OCI-LY1 (cell line): ENCODE results near the gene GALP.
"Not testable (repeated sequence)": the region's sequence is repeated elsewhere in the genome, so short reads cannot be mapped to it uniquely, and the experiment has no call there.

ENCODE experiments used
- H2AFZ ChIP-seq: fragments of 200-600 bp; sonication (generic), shearing (Covaris generic); 2 replicates; pipeline ENCODE4 v1.6.0; 2014; ENCODE audit warnings: antibody characterized with exemption, mild to moderate bottlenecking, low read length
- H3F3A ChIP-seq: fragments of 200-600 bp; sonication (generic), shearing (Covaris generic); 2 replicates; pipeline ENCODE4 v1.6.0; 2014; ENCODE audit warnings: mild to moderate bottlenecking, antibody characterized with exemption, low read length, moderate library complexity; ENCODE audit not compliant: insufficient read depth
- H3K27ac ChIP-seq: fragments of 200-600 bp; sonication (generic); 2 replicates; pipeline ENCODE4 v1.5.1; 2014; ENCODE audit warnings: low read length, mixed run types, mild to moderate bottlenecking, low read depth; ENCODE audit not compliant: poor library complexity, severe bottlenecking
- H3K27me3 ChIP-seq: fragments of 200-600 bp; sonication (generic); 2 replicates; pipeline ENCODE4 v1.6.0; 2014; ENCODE audit warnings: antibody characterized with exemption, mild to moderate bottlenecking, low read length, moderate library complexity; ENCODE audit not compliant: insufficient read depth
- H3K36me3 ChIP-seq: fragments of 200-600 bp; sonication (generic); 2 replicates; pipeline ENCODE4 v1.6.1; 2014; ENCODE audit warnings: mild to moderate bottlenecking, antibody characterized with exemption, low read length, moderate library complexity, mixed read lengths; ENCODE audit not compliant: insufficient read depth
- H3K4me1 ChIP-seq: fragments of 200-600 bp; sonication (generic); 2 replicates; pipeline ENCODE4 v1.5.1; 2014; ENCODE audit warnings: mild to moderate bottlenecking, low read length, moderate library complexity; ENCODE audit not compliant: insufficient read depth, severe bottlenecking
- H3K4me2 ChIP-seq: fragments of 200-600 bp; sonication (generic), shearing (Covaris generic); 2 replicates; pipeline ENCODE4 v1.6.1; 2014; ENCODE audit warnings: low read length
- H3K4me3 ChIP-seq: fragments of 200-600 bp; sonication (generic); 2 replicates; pipeline ENCODE4 v1.5.1; 2014; ENCODE audit warnings: low read length, low read depth, mild to moderate bottlenecking, mixed read lengths; ENCODE audit not compliant: poor library complexity, severe bottlenecking
- H3K79me2 ChIP-seq: fragments of 200-600 bp; shearing (Covaris generic); 2 replicates; pipeline ENCODE4 v1.6.1; 2016; ENCODE audit warnings: mixed run types, low read length, mixed read lengths; ENCODE audit not compliant: insufficient read depth
- H3K9ac ChIP-seq: fragments of 200-600 bp; sonication (generic), shearing (Covaris generic); 2 replicates; pipeline ENCODE4 v1.6.1; 2014; ENCODE audit warnings: mild to moderate bottlenecking, low read length, mixed read lengths
- H3K9me2 ChIP-seq: fragments of 200-600 bp; sonication (generic), shearing (Covaris generic); 2 replicates; pipeline ENCODE4 v1.6.1; 2014; ENCODE audit warnings: low read depth, mild to moderate bottlenecking, low read length, mixed read lengths
- H3K9me3 ChIP-seq: fragments of 200-600 bp; shearing (Covaris generic); 2 replicates; pipeline ENCODE4 v1.6.1; 2014; ENCODE audit warnings: low read length, mixed read lengths
- H4K20me1 ChIP-seq: fragments of 200-600 bp; sonication (generic), shearing (Covaris generic); 2 replicates; pipeline ENCODE4 v1.6.0; 2016; ENCODE audit warnings: mild to moderate bottlenecking, low read length; ENCODE audit not compliant: insufficient read depth
- CTCF ChIP-seq: fragments of 200-600 bp; sonication (generic), shearing (Covaris generic); IDR thresholded peaks from 2 replicates; pipeline ENCODE4 v1.5.1; 2017; ENCODE audit warnings: mild to moderate bottlenecking, antibody characterized with exemption, low read length, moderate library complexity, mixed read lengths
- EZH2 ChIP-seq: fragments of 200-600 bp; sonication (generic), shearing (Covaris generic); IDR thresholded peaks from 2 replicates; pipeline ENCODE4 v1.8.0; 2017; ENCODE audit warnings: borderline replicate concordance, mixed run types, mild to moderate bottlenecking, antibody characterized with exemption, low read length, moderate library complexity, mixed read lengths

GALP gene

DNA sequence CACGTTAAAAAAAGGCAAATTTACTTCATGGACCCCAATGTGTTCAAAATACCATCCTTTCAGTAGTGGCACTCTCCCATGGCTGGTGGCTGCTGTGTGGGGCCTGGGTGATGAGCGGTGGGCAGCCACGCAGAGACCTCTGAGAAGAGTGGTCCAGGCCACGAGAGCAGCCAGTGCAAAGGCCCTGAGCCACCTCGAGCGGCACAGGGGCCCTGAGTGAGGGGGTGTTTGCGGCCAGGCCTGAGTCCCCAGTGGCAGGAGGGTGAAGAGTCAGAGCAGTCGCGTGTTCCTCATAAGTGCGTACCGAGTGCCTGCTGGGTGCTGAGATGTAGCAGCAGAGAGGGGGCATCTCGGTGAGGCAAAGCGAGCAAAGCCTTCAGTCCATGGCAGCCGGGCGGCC is 27.7 kb upstream of the GALP start:
- H3K36me3 ChIP-seq = peaks cover 25% of the 10 kb centered on the region
- no peak overlapping the region for H3K4me2 ChIP-seq
- H3K4me3 ChIP-seq = no peak overlapping the region
- no peak overlapping the region for H2AFZ ChIP-seq
- no peaks in the 10 kb centered on the region for H3K9me2 ChIP-seq
- no peaks in the 10 kb centered on the region for H3K27me3 ChIP-seq
- H3F3A ChIP-seq = no peaks in the 10 kb centered on the region
- H3K27ac ChIP-seq = no peak overlapping the region
- H3K9ac ChIP-seq = no peak overlapping the region
- H4K20me1 ChIP-seq = no peaks in the 10 kb centered on the region
- peaks cover under 1% of the 10 kb centered on the region for H3K79me2 ChIP-seq
- no peaks in the 10 kb centered on the region for H3K9me3 ChIP-seq
- TF ChIP-seq EZH2 (no peak), CTCF (no peak)
- peaks cover 6% of the 10 kb centered on the region for H3K4me1 ChIP-seq

DNA sequence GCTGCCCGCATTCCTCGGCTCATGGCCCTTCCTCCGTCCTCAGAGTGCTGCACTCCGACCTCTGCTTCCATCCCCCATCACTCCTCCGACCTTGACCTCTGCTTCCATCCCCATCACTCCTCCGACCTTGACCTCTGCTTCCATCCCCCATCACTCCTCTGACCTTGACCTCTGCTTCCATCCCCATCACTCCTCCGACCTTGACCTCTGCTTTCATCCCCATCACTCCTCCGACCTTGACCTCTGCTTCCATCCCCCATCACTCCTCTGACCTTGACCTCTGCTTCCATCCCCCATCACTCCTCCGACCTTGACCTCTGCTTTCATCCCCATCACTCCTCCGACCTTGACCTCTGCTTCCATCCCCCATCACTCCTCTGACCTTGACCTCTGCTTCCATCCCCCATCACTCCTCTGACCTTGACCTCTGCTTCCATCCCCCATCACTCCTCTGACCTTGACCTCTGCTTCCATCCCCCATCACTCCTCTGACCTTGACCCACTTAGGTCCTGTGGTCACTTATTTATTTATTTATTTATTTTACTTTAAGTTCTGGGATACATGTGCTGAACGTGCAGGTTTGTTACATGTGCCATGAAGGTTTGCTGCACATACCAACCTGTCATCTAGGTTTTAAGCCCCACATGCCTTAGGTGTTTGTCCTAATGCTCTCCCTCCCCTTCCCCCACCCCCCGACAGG is 26.7 kb upstream of the GALP start:
- H3K27ac ChIP-seq, H3K9me2 ChIP-seq, H3K4me2 ChIP-seq, H4K20me1 ChIP-seq, H3F3A ChIP-seq, H3K27me3 ChIP-seq, H3K9ac ChIP-seq, H3K4me1 ChIP-seq, H2AFZ ChIP-seq, H3K4me3 ChIP-seq, H3K79me2 ChIP-seq, H3K9me3 ChIP-seq: not testable (repeated sequence)
- H3K36me3 ChIP-seq = peaks cover 31% of the 10 kb centered on the region

DNA sequence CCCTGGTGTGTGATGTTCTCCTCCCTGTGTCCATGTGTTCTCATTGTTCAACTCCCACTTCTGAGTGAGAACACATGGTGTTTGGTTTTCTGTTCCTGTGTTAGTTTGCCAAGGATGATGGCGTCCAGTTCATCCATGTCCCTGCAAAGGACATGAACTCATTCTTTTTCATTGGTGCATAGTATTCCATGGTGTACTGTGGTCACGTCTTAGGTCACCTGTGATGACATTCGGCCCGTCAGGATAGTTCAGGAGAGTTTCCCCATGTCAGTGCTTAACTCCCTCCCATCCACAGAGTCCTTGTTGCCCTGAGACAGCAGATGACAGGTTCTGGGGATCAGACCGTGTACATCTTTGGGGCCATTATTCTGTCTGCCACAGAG is 26.2 kb upstream of the GALP start:
- H3K9ac ChIP-seq = no peak overlapping the region
- H4K20me1 ChIP-seq = no peaks in the 10 kb centered on the region
- H3K9me3 ChIP-seq = no peaks in the 10 kb centered on the region
- no peaks in the 10 kb centered on the region for H3F3A ChIP-seq
- no peak overlapping the region for H2AFZ ChIP-seq
- no peaks in the 10 kb centered on the region for H3K4me1 ChIP-seq
- no peak overlapping the region for H3K4me2 ChIP-seq
- no peak overlapping the region for H3K4me3 ChIP-seq
- H3K27me3 ChIP-seq = no peaks in the 10 kb centered on the region
- no peaks in the 10 kb centered on the region for H3K9me2 ChIP-seq
- H3K27ac ChIP-seq = no peak overlapping the region
- no peaks in the 10 kb centered on the region; the same call in 1 of the 2 replicates for H3K79me2 ChIP-seq
- peaks cover 34% of the 10 kb centered on the region for H3K36me3 ChIP-seq
- TF ChIP-seq CTCF (no peak), EZH2 (no peak)

DNA sequence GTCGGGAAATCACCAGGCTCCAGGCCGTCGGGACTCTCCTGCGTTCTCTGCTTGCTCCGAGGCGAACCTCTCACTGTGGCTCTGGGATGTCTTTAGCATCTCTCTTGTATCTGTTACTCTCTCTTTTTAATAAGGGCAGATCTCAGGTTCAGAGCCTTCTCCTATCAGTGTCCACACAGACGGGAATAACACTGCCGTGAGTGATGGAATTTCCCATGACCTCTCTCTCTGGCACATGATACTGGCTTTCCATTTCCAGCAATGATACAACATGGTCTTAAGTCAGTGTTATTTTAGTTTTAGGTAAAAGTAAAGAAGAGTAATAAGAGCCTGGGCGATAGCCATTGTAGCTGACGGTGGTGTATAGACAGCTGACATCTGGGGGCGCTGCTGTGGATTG is 25.4 kb upstream of the GALP start:
- Histone ChIP-seq H2AFZ (no peak overlapping the region), H3K27me3 (no peaks in the 10 kb centered on the region), H3K9me3 (no peaks in the 10 kb centered on the region), H3K4me3 (no peak overlapping the region), H3F3A (no peaks in the 10 kb centered on the region), H3K4me1 (no peaks in the 10 kb centered on the region), H3K9ac (no peak overlapping the region), H3K27ac (no peak overlapping the region), H3K4me2 (no peak overlapping the region), H3K36me3 (peaks cover 40% of the 10 kb centered on the region), H3K9me2 (no peaks in the 10 kb centered on the region), H4K20me1 (no peaks in the 10 kb centered on the region), H3K79me2 (no peaks in the 10 kb centered on the region; the same call in 1 of the 2 replicates)
- TF ChIP-seq EZH2 (no peak), CTCF (no peak)
